Activated CD4-positive, alpha-beta T cell treated with anti-CD3 and anti-CD28 coated beads, Interleukin-2, Interleukin-6, amounts not matched to agents 100 ng/mL and 50 ng/mL, durations not matched to agents 16 hours and 8 hours (primary cell): Measurements from ENCODE around the gene SLC2A8.

Source experiments
- DNase-seq: peaks from one replicate; pipeline ENCODE4 v3.0.0-alpha.2; 2020

Gene SLC2A8

GRCh38 chr9:127396808-127397645 lies at the start of gene SLC2A8:
Gene SLC2A8 (plus strand): TSS chr9:127397169. CDS start chr9:127397231, 62 bp downstream.
- peak; percentile 98 for DNase-seq

- DNase-seq, result no peak
Measured at GRCh38 chr9:127347831-127348776, 48.9 kb upstream of the SLC2A8 start.

GRCh38 chr9:127349483-127350113 lies 47.4 kb upstream of the SLC2A8 start:
- DNase-seq, result no peak

GRCh38 chr9:127351182-127352166 lies 45.5 kb upstream of the SLC2A8 start:
- no peak for DNase-seq

- no peak for DNase-seq
Measured at GRCh38 chr9:127353882-127354281, 43.1 kb upstream of the SLC2A8 start.

GRCh38 chr9:127356906-127357305 lies 40.1 kb upstream of the SLC2A8 start:
- no peak for DNase-seq

- DNase-seq, result no peak
Measured at GRCh38 chr9:127358023-127358535, 38.9 kb upstream of the SLC2A8 start.

- DNase-seq, result no peak
Measured at GRCh38 chr9:127358770-127359169, 38.2 kb upstream of the SLC2A8 start.

- no peak for DNase-seq
Measured at GRCh38 chr9:127360250-127360649, 36.7 kb upstream of the SLC2A8 start.

- no peak for DNase-seq
Measured at GRCh38 chr9:127360829-127361228, 36.1 kb upstream of the SLC2A8 start.

- DNase-seq, result peak; percentile 5
Measured at GRCh38 chr9:127361561-127361960, 35.4 kb upstream of the SLC2A8 start.

- DNase-seq, result no peak
Measured at GRCh38 chr9:127362829-127363228, 34.1 kb upstream of the SLC2A8 start.

GRCh38 chr9:127365461-127365860 lies 31.5 kb upstream of the SLC2A8 start:
- no peak for DNase-seq

- DNase-seq, result no peak
Measured at GRCh38 chr9:127366594-127366993, 30.4 kb upstream of the SLC2A8 start.

- DNase-seq, result no peak
Measured at GRCh38 chr9:127368852-127369402, 28.0 kb upstream of the SLC2A8 start.

GRCh38 chr9:127369428-127369827 lies 27.5 kb upstream of the SLC2A8 start:
- DNase-seq, result no peak

GRCh38 chr9:127370147-127370579 lies 26.8 kb upstream of the SLC2A8 start:
- no peak for DNase-seq

GRCh38 chr9:127370672-127371648 lies 26.0 kb upstream of the SLC2A8 start:
- no peak for DNase-seq

- no peak for DNase-seq
Measured at GRCh38 chr9:127380479-127380878, 16.5 kb upstream of the SLC2A8 start.

GRCh38 chr9:127382541-127382940 lies 14.4 kb upstream of the SLC2A8 start:
- no peak for DNase-seq
